GM19324 (cell line): ENCODE measurements around the gene ATP6V1F.

ENCODE experiments used
- ATAC-seq: cut with Tn5 transposase; IDR thresholded peaks from one replicate; pipeline ENCODE4 v1.9.1; 2021; ENCODE audit warnings: mild to moderate bottlenecking, moderate library complexity; ENCODE audit not compliant: unreplicated experiment, low FRiP score

The ATP6V1F gene

GRCh38 chr7:128880791-128881457 is 18.3 kb downstream of the ATP6V1F start:
- ATAC-seq, result no peak

DNA sequence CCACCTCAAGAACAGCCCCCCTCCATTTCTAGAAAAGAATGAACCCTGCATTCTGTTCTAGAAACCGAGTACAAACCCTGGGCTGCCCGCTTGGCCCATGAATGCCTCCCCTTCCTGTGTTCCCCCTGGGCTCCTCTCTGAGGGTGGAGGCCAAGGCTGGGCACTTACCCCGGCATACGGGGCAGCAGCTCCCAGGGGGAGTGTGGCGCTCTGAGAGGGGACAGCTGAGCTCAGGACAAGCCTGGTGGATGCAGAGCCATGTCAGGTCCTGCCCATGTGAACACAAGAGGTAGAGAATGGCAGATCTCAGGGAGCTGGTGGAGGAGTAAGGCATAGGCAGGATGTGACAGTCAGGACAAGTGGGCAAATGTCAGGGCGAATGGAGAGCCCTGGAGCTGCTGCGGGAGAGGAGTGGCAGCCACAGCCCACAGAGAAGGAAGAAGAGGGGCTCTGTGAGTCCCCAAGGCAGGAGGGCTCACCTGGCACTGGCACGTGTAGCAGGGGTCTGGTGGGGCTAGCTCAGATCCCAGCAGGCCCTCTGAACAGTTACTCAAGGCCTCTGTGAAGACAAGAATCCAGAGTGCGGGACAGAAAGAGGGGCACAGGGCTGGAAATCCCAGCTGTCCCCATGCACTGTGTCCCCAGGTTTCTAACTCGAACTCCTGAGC is 18.9 kb downstream of the ATP6V1F start:
- ATAC-seq, result no peak

- ATAC-seq, result no peak
These were observed 19.5 kb downstream of the ATP6V1F start for GRCh38 chr7:128882134-128882533.

- peak; percentile 63 for ATAC-seq
These were observed 21.2 kb downstream of the ATP6V1F start for GRCh38 chr7:128883622-128884448.

- ATAC-seq, result no peak
These were observed 22.1 kb downstream of the ATP6V1F start for GRCh38 chr7:128884561-128885369.

- no peak for ATAC-seq
These were observed 22.9 kb downstream of the ATP6V1F start for GRCh38 chr7:128885370-128886187.

GRCh38 chr7:128886391-128887168 is 23.9 kb downstream of the ATP6V1F start:
- no peak for ATAC-seq

DNA sequence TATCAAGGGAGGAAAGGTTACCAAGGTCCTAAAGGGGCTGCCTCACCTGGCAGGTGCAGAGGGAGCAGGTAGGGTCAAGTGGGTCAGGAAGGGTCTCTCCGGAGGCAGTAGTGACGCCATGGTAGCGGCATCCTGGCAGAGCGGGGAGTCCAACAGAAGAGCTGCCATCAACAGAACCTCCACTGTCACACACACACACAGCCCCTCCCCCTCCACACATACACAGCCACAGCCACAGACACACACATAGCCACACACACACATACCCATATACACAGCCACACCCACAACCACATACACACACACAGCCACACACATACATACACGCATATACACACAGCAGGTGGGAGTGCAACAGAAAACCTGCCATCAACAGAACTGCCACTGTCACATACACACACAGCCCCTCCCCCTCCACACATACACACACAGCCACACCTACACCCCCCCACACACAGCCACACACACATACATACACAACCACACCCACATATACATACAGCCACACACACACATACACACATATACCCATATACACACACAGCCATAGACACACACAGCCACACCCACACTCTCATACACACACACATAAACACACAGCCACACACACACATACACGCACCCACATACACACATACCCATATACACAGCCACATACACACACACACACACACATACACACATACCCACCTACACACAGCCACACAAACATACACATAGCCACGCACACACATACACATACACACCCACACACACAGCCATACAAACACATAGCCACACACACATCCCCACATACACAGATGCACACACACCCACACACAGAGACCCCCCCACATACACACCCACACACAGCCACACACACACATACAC is 24.7 kb downstream of the ATP6V1F start:
- ATAC-seq, result no peak

DNA sequence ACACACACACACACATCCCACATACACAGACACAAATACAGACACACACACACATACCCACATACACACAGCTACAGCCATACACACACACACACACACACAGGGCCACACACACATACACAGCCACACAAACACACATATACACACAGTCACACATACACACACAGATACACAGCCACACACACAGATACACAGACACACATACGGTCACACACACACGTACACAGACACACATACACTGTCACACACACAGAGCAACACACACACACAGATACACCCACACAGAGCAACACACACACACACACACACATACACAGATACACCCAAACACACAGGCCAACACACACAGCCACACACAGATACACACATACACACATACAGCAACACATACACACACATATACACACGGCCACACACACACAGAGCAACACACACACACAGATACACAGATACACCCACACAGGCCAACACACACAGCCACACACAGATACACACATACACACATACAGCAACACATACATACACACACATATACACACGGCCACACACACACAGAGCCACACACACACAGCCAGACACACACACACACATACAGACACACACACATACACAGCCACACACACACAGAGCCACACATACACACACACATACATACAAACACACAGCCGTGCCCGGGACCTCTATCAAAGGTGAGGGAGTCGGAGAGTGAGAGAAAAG is 25.5 kb downstream of the ATP6V1F start:
- ATAC-seq, result no peak

DNA sequence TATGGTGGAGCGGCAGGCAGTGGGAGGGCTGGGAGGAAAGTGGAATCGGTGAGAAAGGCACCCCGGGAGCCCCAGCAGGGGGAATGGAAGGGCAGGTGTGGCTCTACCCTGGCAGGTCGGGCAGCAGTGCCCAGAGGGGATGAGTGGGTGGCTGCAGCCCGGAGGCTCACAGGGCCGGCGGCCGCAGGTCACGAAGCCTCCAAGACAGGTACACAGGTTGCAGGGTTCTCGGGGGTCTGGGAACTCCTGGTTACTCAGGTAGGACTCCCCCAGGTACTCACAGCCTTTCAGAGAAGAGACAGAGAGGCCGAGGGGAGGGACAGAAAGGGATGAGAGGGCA is 26.1 kb downstream of the ATP6V1F start:
- ATAC-seq, result no peak

GRCh38 chr7:128889121-128889520 is 26.5 kb downstream of the ATP6V1F start:
- ATAC-seq, result no peak

- no peak for ATAC-seq
These were observed 27.9 kb downstream of the ATP6V1F start for GRCh38 chr7:128890306-128891109.

- no peak for ATAC-seq
These were observed 28.7 kb downstream of the ATP6V1F start for GRCh38 chr7:128891110-128891941.

DNA sequence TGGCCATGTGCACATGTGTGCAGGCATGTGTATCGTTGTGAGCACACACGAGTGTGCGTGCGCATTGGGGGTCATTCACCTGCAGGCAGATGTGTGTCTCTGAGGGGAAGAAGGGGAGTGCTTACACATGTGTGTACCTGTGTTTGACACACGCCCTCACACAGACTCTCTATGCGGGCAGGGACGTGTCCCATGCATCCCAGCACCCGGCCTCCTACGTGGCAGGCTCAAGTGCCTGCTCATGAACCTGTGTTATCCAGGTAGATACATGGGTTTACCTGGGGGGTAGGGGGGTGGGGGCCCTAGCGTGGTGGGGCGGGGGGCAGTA is 29.2 kb downstream of the ATP6V1F start:
- no peak for ATAC-seq

GRCh38 chr7:128892521-128893250 is 30.0 kb downstream of the ATP6V1F start:
- ATAC-seq, result no peak
